Measurements from ENCODE around the gene RASA3.

The RASA3 gene

DNA sequence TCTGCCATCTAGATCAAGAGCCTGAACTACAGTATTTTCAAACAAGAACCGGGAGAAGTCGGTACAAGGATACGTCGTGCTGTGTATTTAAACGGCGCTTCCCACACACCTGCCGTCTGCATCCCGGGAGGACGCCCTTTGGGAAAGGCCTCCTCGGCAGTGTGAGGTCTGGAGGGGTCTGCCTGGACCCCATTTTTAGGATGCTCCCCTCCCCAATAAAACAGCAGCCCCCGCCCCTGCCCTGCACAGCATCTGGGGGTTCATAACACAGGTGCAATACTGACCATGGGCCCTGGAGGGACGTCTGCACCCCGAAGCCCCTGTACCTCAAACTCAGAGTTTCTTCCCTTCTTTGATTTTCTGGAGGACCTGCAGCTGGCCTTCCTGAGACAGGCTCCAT, 154.4 kb downstream of the RASA3 start:
- no peak for DNase-seq

DNA sequence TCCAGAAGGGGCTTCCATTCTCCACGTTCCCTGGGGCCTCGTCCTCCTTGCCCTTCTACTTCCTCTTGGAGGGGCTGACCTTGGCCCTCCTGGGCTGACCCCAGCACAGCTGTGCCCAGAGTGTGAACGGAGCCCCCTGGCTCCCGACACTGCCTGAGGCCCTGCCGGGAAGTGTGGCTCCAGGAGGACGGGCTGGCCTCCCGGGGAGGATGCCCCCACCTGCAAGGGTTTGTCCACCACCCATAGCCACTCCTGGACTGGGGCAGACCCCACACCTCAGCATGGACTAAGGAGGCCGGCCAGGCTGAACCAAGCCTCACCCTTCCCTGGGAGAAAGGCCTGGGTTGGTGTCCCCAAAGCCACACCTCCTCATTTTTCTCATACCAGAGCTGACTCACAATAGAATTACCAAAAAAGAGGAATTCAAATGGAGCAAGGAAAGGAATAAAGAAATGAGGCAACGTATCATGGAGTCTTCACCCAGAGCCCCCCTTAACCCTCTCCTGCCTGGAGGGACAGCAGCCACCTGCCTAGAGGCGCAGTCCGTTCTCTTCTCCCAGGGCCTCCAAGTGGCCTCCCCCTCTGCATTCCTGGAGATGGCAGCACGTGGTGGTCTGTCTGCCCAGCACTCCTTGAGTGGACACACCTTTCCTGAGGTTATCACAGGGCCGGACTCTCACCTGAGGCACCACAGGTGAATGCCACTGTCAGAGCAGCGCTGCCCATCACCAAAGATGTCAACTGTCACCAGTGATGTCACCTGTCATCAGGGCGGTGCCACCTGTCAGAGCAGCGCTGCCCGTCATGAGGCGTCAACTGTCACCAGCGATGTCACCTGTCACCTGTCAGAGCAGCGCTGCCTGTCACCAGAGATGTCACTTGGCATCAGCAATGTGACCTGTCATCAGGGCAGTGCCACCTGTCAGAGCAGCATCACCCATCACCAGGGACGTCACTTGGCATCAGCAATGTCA, 155.4 kb downstream of the RASA3 start:
- DNase-seq, result no peak

DNA sequence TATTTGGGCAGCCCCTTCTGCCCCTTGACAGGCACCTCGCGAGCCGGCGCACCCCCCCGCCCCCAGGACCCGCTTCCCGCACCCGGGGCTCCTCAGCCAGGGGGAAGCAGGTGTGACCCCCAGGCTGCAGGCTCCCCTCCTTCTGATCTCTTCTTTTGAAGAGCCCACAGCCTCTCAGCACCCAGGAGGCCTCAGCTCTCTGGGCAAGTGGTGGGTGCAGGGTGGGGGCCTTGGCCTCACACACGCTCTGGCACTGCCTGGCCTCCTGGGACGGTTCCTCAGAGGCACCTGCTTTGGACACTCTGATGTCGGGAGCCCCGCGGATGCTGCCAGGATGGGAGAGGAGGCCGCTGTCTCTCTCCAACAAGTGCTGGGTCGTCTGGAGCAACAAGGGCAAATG, 157.0 kb downstream of the RASA3 start:
- DNase-seq, result no peak

DNA sequence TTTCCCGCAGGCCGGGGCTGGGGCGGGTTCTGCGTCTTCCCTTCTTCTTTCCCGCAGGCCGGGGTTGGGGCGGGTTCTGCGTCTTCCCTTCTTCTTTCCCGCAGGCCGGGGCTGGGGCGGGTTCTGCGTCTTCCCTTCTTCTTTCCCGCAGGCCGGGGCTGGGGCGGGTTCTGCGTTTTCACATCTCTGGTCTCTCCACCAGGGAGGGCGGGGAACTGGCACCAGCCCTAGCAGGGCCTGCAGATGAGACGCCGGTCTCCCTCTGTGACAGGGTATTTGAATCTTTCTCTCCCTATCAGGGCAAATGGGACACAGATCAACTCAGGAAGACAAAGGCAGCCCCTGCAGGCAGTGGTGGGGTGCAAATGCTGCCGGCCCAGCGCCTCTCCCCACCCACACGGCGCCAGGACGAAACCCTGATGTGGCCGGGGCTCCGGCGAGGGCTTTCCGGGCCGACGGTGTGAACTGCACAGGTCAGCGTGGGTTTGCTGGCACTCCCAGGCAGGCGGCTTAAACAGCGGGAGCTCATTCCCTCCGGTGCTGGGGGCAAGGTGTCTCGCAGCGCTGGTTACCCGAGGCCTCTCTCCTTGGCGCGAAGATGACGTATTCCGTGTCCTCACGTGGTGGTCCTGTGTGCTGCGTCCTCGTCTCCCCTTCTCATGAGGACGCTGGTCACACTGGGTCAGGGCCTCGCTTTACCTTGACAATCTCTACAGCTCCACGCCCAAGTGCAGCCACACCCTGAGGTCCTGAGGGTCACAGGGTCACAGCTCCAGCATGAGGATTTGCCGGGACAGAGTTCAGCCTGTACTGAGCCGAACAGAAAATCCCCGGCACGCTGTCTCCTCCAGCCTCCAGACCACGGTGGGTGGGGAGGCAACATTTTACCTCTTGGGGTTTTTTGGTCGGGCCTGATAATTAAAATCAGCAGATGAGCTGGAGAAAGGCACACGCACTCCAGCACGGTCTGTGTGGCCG, 157.8 kb downstream of the RASA3 start:
- DNase-seq, result no peak

DNA sequence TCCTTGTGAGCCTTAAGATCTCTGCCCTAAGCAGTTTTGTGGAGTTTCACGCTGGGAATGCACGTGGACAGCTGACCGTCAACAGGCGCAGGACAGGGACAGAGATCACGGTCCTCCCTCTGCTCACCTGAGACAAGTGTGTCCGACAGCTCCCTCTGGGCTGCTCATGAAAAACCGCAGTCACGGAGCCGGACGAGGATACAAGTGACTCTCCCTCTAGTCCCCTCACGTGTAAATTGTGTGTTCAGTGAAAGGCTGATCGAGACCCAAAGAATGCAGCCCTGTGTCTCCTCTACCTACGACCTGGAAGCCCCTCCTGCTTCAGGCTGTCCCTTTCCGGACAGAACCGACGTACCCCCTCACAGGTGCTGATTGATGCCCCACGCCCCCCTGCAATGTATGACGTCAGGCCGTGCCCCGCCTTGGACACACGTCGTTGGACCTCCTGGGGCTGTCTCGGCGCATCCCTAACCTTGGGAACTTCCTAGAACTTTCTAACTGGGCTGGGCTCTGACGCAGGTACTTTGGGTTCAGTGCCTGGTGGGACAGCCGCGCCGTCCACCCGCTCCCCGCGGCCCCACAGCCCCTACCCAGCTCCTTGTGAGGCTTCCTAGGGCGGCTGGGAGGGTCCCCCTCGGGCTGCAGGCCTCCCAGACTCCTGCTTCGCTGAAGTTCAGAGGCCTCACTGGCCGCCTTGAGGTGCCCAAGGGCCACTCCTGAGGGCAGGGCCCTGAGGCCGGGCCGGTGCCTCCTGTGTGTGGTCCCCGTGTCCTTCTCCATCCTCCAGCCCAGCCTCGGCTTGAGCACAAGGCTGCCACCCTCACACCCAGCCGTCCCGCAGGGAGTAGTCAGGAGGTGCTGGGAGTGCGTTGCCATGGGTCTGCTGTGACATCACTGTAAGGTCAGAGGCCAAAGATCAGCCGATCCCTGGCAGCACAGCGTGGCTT, 158.9 kb downstream of the RASA3 start, which contains the start of gene C13orf46:
TSS of gene C13orf46 (minus strand) at position 859 of the 947 bp plus-strand sequence. CDS start at position 780, 79 bp downstream.
- no peak for DNase-seq

DNA sequence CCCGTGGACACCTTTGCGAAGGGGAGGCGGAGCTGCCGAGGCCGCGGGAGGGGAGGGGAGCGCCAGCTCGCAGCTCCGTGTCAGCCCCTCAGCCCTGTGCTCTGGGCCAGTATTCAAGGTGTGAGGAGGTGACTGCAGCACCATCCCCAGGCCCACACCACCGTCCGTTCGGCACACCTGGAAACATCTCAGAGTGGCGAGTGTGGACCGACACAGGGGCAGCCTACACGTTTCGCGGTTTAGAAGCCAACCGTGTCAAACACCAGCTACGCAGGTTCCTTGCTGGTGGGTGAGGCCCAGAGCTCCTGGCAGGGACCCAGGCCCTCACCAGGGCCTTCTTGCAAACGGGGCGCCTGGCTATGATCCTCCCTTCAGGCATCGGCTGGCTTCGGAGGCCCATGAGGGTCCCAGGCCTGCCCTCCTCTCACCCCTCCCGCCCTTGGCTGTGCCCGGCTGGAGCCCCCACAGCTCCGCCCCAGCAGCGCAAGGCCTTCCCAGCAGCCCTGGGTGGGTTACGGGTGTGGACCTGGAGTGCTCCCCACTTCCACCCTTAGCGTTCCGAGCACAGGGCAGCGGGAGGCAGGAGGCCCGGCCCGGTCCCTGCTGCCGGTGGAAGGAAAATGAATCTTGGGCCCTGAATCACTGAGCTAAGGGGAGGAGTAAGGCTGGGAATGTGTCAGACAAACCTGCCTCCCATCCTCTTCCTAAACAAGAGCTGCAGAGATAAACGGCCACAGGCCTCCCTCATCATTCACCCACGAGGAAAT, 159.8 kb downstream of the RASA3 start:
- DNase-seq, result no peak

DNA sequence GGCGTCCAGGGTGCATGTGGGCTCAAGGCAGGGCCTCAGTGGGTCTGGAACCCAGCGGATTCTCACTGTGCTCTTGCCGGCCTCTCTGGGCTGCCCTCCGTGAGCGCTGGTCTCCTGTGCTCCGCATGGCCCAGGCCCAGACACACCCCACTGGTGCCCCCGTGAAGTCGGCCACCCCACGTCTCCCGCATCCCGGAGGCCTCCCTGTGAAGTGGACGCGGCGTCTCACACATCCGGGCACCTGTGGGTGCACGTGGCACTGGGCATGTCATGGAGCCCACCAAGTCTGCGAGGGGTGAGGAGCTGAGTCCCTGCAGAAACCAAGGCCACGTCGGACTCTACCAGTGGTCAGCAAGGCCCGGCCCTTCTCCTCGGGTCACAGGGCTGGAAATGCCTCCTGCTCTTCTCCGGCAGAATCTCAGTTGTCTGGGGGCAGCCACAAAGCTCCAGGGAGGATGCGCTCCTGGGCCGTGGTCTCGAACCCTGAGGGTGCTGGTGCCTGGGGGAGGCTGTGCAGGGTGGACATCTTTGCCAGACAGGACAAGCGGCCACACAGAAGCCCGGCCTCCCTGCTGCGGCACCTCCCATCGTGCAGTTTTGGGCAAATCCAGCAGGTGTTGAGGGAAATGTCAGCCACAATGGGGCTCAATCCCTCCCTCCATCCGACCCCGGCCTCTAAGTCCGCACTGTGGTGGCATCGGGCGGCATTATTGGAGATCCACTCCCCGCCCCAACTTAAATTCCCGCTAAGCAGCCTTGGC, 160.8 kb downstream of the RASA3 start:
- no peak for DNase-seq

DNA sequence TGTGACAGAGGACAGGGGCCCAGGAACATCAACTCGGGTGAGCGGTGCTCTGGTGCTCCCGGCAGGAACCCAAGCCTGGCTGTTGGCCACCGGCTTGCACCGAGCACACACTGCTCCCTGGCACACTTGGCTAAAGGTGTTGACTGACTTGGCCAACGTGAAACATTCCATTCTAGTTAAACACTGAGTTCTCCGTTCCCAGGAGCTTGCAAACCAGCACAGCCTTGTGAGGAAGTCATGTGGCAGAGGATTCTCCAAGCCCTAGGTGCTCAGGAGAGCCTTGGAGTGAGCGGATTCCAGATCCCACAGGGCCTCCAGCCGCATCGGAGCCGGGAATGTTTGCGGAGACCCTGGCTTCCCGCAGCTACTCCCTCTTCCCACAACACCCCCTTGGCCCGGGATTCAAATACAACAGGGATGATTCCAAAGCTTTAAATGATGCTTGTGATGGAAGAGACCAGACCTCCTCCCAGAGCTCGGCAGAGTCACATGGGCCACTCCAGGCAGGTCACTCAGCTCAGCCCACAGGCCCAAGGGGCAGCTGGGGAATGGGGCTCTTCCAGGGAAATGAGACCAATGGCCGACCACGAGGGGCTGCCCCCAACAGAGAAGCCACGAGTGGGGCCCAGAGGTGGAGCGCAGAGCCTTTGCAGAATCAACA, 161.5 kb downstream of the RASA3 start:
- no peak for DNase-seq

DNA sequence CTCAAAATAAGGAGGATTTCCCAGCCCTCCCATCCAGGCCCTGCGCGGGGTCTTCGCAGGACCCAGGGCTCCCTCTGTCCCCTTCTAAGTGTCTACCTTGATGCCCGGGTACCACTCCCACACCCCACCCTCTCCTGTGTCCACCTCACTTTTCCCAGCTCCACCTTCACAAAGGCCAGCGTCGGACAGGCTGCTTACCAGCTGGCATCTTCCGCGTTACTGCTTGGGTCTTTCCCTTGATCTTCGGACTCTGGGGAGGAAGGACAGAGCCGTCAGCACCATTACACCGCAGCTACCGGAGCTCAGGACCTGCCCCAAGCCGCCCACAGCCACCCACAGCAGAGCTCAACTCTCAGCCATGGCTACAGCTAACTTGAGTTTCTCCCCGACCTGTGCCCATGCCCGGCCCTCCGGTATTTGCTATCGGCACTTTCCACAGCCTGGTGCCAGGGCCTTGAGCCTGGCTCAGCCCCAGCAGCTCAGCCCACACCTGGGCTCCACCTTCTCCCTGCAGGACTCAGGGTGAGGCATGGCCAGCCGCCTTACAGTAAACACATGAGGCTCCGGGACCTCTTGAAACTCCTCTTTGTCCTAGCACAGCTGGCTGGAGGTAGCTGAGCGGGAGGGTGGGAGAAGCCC, 162.3 kb downstream of the RASA3 start:
- no peak for DNase-seq

DNA sequence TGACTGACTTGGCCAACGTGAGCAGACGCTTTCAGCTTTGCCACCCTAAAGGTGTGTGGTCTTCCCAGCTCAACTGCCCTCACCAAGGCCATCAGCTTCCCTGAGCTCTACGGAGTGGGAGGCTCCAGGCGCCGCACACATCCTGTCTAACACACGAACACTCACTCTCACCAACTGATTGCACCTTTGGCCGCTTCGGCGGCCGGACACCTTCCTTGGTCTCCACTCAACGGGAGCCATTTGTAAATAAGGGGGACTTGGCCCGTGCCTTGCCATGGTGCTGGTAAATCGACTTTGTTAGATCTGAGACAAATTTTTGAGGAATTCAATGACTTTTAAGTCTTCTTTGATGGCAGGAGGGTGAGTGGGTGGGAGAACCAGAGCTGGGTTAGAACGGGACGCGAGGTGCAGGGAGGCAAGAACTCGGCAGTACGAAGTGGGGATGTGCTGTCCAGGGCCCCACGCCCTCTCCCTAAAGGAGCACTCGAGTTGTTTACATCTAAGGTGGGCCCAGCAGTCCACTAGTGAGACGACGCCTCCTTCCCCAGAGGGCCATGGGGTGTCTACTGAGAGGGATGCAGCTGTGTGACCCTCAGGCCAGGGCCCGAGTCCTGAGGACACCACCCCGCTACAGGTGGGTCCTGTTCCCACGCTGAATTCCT, 163.0 kb downstream of the RASA3 start:
- DNase-seq, result no peak

DNA sequence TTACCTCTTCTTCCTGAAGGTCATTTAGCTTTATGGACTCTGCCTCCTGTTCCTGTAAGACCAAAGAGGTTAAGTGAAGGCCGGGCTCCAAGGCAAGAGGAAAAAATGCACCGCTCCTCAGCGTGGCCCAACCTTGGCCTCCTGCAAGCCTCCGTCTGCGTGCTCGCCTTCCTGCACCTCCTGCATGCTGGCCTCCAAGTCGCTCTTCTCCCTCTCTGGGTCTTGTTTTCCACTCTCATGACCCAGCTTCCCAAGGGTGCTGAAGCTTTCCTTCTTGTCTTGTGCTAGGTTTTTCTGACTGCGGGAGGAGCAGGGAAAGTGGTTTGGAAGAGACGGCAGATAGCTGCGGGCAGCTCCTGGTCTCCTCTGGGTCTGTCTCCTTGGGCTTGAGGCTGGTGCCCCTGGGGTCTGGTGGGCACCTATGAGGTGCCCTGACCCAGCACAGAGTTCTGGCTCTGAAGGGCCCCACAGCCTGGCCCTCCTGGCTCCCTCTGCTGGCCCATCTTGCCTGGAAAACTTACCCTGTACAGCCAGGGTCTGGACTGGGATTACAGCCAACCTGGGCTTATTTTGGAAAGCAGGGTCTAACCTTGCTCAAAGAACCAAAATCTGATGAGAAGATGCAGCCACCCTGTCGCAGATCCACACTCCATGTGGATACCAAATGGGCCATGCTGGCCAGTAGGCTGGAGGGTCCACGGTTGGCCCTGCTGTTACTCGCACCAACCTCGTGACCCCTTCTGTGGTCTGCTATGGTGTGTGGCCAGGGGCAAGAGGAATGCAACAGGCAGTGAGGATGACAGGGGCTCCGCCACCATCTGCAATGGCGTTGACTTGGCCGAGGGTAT, 163.7 kb downstream of the RASA3 start:
- DNase-seq, result no peak

DNA sequence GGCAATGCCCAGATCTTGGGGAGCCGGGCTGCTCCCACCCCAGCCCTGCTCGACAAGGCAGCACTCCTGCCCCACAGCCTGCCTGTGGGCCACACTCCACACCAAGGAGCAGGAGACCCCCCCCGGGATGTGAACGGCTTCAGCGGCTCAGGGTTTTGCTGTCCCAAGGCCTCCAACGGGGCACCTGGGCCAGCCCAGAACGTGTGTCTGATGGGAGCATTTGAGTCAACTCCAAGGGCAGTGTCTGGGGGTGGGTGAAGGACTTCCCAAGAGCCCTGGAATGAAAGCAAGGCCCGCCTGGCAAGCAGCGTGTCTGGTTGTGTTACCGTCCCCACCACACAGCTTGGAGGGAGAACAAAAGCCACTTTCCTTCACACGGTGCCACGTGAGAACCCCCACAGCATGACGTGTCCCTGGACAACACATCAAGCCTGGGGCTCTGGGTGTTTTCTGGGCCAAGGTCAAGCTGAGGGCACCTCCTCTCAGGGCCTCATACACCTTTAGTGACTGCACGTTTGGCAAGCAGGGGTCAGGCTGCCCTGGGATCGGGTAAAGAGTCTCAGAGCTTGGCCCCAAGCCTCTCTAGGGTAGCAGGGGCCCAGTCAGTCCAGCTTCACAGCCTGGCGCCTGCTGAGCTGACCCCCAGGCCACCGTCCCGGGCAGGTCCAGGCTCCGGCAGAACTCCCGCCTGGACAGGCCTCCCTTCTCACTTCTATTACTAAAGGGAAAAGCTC, 164.5 kb downstream of the RASA3 start:
- DNase-seq, result no peak

DNA sequence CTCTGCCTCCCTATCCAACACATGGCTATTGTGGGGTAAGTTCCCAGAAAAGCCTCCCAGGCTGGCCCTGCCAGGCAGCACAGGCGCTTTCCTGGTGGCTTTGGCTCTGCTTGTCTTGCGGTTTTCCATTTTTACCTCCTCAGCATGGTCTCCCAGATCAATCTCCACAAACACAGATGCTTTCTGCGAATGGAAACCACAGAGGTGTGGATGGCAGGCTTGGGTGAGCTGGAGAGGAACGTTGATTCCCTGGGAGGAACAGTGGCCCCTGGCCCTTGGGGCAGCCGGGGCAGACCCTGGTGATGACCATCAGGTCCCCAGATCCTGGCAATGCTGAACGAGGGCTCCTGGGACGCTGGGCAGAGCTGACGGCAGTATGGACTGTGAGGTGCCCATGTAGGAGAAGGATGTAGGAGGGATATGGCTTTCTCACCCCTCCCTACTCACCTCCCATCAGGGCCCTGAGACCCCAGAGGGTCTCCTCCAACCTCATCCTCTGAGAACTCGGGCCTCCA, 165.2 kb downstream of the RASA3 start:
- no peak for DNase-seq

DNA sequence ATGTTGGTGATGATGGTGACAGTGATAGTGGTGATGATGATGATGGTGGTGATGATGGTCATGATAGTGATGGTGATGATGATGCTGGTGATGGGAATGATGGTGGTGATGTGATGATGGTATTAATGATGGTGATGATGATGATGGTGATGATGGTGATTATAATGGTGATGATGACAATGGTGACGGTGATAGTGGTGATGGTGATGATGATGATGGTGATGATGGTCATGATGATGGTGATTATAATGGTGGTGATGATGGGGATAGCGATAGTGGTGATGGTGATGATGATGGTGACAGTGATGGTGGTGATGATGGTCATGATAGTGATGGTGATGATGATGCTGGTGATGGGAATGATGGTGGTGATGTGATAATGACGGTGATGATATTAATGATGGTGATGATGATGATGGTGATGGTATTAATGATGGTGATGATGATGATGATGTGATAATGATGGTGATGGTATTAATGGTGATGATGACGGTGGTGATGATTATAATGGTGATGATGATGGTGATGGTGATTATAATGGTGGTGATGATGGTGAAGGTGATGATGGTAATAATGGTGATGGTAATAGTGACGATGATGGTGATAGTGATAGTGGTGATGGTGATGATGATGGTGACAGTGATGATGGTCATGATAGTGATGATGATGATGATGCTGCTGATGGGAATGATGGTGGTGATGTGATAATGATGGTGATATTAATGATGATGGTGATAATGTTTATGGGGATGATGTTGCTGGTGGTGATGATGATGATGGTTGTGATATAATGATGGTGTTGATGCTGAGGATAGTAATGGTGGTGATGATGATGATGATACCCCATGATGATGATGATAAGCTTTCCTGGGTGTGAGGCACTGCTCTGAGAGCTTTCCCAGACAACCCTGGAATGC, 166.2 kb downstream of the RASA3 start:
- no peak for DNase-seq

DNA sequence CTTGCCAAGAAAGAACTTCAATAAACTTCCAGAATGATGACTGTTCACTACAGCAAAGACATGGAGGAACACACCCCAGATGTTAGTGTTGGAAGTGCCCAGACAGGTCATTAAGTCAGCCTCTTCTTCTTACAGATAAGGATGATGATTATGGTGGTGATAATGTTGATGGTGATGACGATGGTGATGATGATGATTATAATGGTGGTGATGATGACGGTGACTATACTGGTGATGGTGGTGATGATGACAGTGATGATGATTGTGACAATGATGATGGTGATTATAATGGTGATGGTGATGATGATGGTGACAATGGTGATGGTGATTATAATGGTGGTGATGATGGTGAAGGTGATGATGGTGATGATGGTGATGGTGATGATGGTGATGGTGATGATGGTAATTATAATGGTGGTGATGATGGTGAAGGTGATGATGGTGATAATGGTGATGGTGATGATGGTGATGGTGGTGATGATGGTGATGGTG, 167.0 kb downstream of the RASA3 start:
- DNase-seq, result no peak

Measured in eye (tissue), 1 donor.